ENCODE data around the gene C16orf74. TPM values are rescaled to one million over a fixed set of nuclear protein-coding genes. Genes with fewer than 3 reads are reported as not detected.

C16orf74 gene
- total and polyA plus RNA-seq, 7 donors, result 0.60 to 8.3 (median 1.4) TPM; not detected in 1

DNA sequence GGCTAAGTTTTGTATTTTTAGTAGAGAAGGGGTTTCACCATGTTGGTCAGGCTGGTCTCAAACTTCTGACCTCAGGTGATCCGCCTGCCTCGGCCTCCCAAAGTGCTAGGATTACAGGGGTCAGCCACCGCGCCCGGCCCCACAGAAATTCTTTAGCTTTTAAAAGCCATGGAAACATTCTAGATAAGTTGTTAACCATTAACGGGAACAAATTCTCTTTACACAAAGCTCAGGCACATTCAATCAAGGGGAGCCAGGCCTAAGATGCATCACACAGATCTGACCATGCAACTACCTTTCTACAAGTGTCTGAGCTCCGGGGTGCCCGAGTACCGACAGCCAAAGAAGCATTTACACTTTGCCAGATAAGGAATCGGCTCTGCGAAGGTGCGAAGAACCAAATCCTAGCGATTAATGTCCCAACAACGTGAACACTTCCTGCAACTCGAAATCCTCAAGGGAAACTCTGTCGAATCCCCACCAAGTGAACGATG, 47.4 kb upstream of the C16orf74 start:
- no peak for DNase-seq
- TF ChIP-seq POLR2AphosphoS5 (IDR thresholded peaks at IDR 0.05), result no peak
- TF ChIP-seq POLR2A (IDR thresholded peaks at IDR 0.05), result no peak
- no peak for TF ChIP-seq EP300 (IDR thresholded peaks at IDR 0.05)
- no peak for TF ChIP-seq CTCF (IDR thresholded peaks at IDR 0.05)
- 7 to 23% methylated on average over 17 of the region's 17 CpGs for WGBS, 2 donors
- H3K4me3 ChIP-seq, result peak overlapping the region; percentile 76 to 100 (median 97)
- no peaks in the 10 kb centered on the region for H3K9me3 ChIP-seq
- H3K36me3 ChIP-seq, result peaks cover 8 to 58% (median 21%) of the 10 kb centered on the region in 4 donors
- peak overlapping the region in 2 of 4 donors; percentile 88 to 99 for H3K27ac ChIP-seq
- intact Hi-C loops (cut with DNase I), result loop anchor here (5.0 kb wide), 1 partner anchor 46 kb away; the partner anchor contains the start of gene C16orf74
- H3K4me1 ChIP-seq, result peaks cover 0 to 39% (median 29%) of the 10 kb centered on the region in 4 donors
- no peaks in the 10 kb centered on the region for H3K27me3 ChIP-seq

DNA sequence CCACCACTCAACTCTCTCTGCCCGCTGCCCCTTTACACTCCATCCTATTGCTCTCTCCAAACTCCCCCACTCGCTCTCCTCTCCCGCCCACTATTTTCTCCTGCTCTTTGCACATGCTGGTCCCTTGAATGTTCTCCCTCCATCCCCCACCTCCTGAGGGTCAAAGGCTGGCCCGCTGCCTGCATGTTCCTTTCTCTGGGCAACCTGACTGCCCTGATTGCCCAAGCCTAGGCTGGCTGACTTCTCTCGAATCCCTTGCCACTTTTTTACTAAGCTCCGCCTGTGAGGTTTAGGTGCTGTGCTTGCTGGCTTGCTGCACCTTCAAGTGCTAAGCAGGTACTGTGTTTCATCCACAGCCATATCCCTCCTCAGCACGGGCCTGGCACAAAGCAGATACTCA, 45.7 kb upstream of the C16orf74 start:
- TF ChIP-seq EP300 (IDR thresholded peaks at IDR 0.05), result no peak
- no peak for TF ChIP-seq POLR2AphosphoS5 (IDR thresholded peaks at IDR 0.05)
- TF ChIP-seq POLR2A (IDR thresholded peaks at IDR 0.05), result no peak
- intact Hi-C loops (cut with DNase I), result loop anchor here (5.0 kb wide), 1 partner anchor 44 kb away; the partner anchor contains the start of gene C16orf74
- peaks cover 0 to 37% (median 26%) of the 10 kb centered on the region in 4 donors for H3K4me1 ChIP-seq
- H3K27ac ChIP-seq, result no peak overlapping the region
- no peak overlapping the region for H3K4me3 ChIP-seq
- H3K36me3 ChIP-seq, result peaks cover 0 to 55% (median 11%) of the 10 kb centered on the region in 4 donors
- H3K9me3 ChIP-seq, result no peaks in the 10 kb centered on the region
- no peaks in the 10 kb centered on the region for H3K27me3 ChIP-seq
- DNase-seq, result no peak
- WGBS, 2 donors, result 94 to 95% methylated on average over 7 of the region's 7 CpGs

DNA sequence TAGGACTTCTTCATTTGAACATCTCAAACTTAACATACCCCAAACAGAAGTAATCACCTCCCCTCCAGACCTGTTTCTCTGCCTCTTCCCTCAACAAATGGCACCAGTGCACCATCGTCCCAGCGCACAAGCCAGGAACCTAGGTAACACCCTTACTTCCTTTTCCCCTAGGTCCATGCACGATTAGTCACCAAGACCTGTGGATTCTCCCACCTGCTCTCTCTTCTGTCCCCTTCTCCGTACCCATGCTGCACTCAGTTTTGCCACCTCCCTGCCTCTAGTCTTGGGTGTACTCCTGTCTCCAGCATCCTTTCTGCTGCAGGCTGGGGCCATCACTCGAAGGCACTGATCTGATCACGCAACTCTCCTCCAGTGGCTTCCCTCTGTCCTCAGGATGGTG, 45.3 kb upstream of the C16orf74 start:
- 92 to 95% methylated on average over 6 of the region's 6 CpGs for WGBS, 2 donors
- peaks cover 0 to 51% (median 10%) of the 10 kb centered on the region in 4 donors for H3K36me3 ChIP-seq
- no peak for TF ChIP-seq EP300 (IDR thresholded peaks at IDR 0.05)

DNA sequence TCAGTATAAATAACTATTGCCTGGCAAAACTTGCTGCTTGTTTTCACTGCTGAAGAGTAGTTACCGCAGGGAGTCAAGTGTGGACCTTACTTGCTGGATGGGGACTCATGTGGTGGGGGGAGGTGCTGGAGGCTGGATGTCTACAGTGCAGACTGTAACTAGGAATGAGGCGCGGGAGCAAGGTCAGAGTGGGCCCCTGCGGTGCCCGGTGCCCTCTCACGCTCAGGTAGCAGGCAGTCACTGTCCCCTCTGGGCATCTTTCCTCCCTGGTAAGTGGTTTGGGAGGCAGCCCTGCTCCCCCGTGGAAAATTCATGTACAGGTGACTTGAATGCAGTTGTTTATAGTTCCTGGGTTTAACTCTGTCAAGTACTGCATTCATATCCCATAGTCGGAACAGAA, 43.8 kb upstream of the C16orf74 start:
- no peak for TF ChIP-seq POLR2A (IDR thresholded peaks at IDR 0.05)
- no peak for TF ChIP-seq CTCF (IDR thresholded peaks at IDR 0.05)
- no peak for TF ChIP-seq EP300 (IDR thresholded peaks at IDR 0.05)
- no peak for TF ChIP-seq POLR2AphosphoS5 (IDR thresholded peaks at IDR 0.05)
- Histone ChIP-seq H3K27ac (no peak overlapping the region), H3K4me1 (peaks cover 0 to 21% (median 13%) of the 10 kb centered on the region in 4 donors), H3K27me3 (no peaks in the 10 kb centered on the region), H3K36me3 (peaks cover 0 to 50% (median 10%) of the 10 kb centered on the region in 4 donors), H3K4me3 (no peak overlapping the region), H3K9me3 (no peaks in the 10 kb centered on the region)
- WGBS, 2 donors, result 88 to 91% methylated on average over 8 of the region's 8 CpGs
- intact Hi-C loops (cut with DNase I), result loop anchor here (5.0 kb wide), 1 partner anchor 42 kb away; the partner anchor contains the start of gene C16orf74
- no peak for DNase-seq

More for the DNA sequence above, 45.3 kb upstream of the C16orf74 start:
- Histone ChIP-seq H3K27ac (no peak overlapping the region), H3K4me1 (peaks cover 0 to 33% (median 22%) of the 10 kb centered on the region in 4 donors), H3K27me3 (no peaks in the 10 kb centered on the region), H3K4me3 (no peak overlapping the region), H3K9me3 (no peaks in the 10 kb centered on the region)
- intact Hi-C loops (cut with DNase I), result loop anchor here (5.0 kb wide), 1 partner anchor 44 kb away; the partner anchor contains the start of gene C16orf74
- no peak for DNase-seq

DNA sequence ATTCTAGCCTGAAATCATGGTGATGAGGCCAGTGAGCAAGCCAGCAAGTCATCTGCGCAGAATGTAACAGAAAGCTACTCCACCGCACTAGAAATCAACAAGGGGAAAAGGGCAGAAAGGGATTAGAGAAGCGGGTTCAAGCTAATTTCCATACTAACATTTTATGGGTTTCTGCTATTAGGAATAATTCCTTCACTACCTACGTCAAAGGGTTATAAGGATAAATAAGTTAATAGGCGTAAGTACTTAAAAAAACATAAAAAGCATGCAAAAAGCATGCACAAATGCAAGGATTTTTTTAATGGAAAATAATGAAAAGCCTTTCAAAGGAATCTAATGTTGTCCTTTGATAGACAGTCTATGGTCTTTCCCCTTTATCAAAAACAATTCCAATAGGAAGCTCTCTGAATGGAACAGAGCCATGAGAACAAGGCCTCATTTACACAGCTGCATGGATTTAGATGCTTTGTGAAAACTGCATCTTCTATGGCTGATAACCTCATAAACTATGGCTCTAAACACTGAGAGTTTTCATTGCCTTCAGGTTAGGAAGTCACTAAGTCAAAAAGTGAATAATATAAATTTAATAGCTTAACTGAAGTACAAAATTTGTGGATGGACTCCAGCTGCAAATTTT, 42.9 kb upstream of the C16orf74 start:
- Histone ChIP-seq H3K4me1 (peaks cover 0 to 19% (median 13%) of the 10 kb centered on the region in 4 donors), H3K36me3 (peaks cover 0 to 55% (median 10%) of the 10 kb centered on the region in 4 donors), H3K9me3 (no peaks in the 10 kb centered on the region), H3K27ac (no peak overlapping the region), H3K4me3 (no peak overlapping the region), H3K27me3 (no peaks in the 10 kb centered on the region)
- intact Hi-C loops (cut with DNase I), result no loop called here
- 96% methylated on average over 5 of the region's 5 CpGs for WGBS, 2 donors
- TF ChIP-seq POLR2A (IDR thresholded peaks at IDR 0.05) (no peak), EP300 (IDR thresholded peaks at IDR 0.05) (no peak), CTCF (IDR thresholded peaks at IDR 0.05) (no peak)
- DNase-seq, result no peak
